SK-N-SH treated with all-trans-retinoic acid at 6 μM for 48 hours (cell line): ENCODE results near the gene GABRR3.

Source experiments
- ARNTL ChIP-seq: fragments of 450-650 bp; formaldehyde crosslinking; IDR thresholded peaks from 2 replicates; pipeline ENCODE4 v1.5.0; 2020; ENCODE audit warnings: low read depth, mild to moderate bottlenecking, moderate library complexity, borderline replicate concordance
- BACH2 ChIP-seq: fragments of 250-450 bp; sonication (Bioruptor Pico); IDR thresholded peaks from 2 replicates; pipeline ENCODE4 v1.9.0; 2021; ENCODE audit warnings: mild to moderate bottlenecking, borderline replicate concordance
- CSRNP3 ChIP-seq: fragments of 250-450 bp; sonication (Bioruptor Pico); IDR thresholded peaks from 2 replicates; pipeline ENCODE4 v1.5.1; 2021; ENCODE audit warnings: mild to moderate bottlenecking, moderate library complexity
- GLIS3 ChIP-seq: fragments of 250-450 bp; sonication (Bioruptor Pico); IDR thresholded peaks from 2 replicates; pipeline ENCODE4 v1.5.0; 2020; ENCODE audit warnings: mild to moderate bottlenecking, moderate library complexity
- PATZ1 ChIP-seq: fragments of 250-450 bp; sonication (Bioruptor Pico); IDR thresholded peaks from 2 replicates; pipeline ENCODE4 v1.8.0; 2020; ENCODE audit warnings: mild to moderate bottlenecking, moderate library complexity, borderline replicate concordance
- POU6F1 ChIP-seq: fragments of 250-450 bp; sonication (Bioruptor Pico); IDR thresholded peaks from 2 replicates; pipeline ENCODE4 v1.8.0; 2021; ENCODE audit warnings: low read depth, mild to moderate bottlenecking, moderate library complexity, borderline replicate concordance
- RARB ChIP-seq: fragments of 250-450 bp; sonication (Bioruptor Pico); IDR thresholded peaks from 2 replicates; pipeline ENCODE4 v1.8.0; 2021; ENCODE audit warnings: mild to moderate bottlenecking, moderate library complexity
- TCF4 ChIP-seq: fragments of 250-450 bp; sonication (Bioruptor Pico); IDR thresholded peaks from 2 replicates; pipeline ENCODE4 v1.8.0; 2021; ENCODE audit warnings: mild to moderate bottlenecking, moderate library complexity, borderline replicate concordance
- TSHZ2 ChIP-seq: fragments of 250-450 bp; sonication (Bioruptor Pico); IDR thresholded peaks from 2 replicates; pipeline ENCODE4 v1.5.0; 2020; ENCODE audit warnings: mild to moderate bottlenecking, moderate library complexity
- ZFP3 ChIP-seq: fragments of 250-450 bp; sonication (Bioruptor Pico); IDR thresholded peaks from 2 replicates; pipeline ENCODE4 v1.5.0; 2020; ENCODE audit warnings: mild to moderate bottlenecking, moderate library complexity
- ZNF8 ChIP-seq: fragments of 450-650 bp; formaldehyde crosslinking; IDR thresholded peaks from 2 replicates; pipeline ENCODE4 v1.5.0; 2020; ENCODE audit warnings: mild to moderate bottlenecking, moderate library complexity

GRCh38 chr3:98049271-98049670 lies 14.2 kb upstream of the GABRR3 start:
- TF ChIP-seq ARNTL (CRISPR knock-in tag) (no peak), RARB (CRISPR knock-in tag) (no peak), ZFP3 (no peak), GLIS3 (CRISPR knock-in tag) (no peak), TSHZ2 (CRISPR knock-in tag) (no peak), POU6F1 (CRISPR knock-in tag) (no peak), BACH2 (CRISPR knock-in tag) (no peak), PATZ1 (no peak), ZNF8 (CRISPR knock-in tag) (no peak), CSRNP3 (CRISPR knock-in tag) (no peak), TCF4 (CRISPR knock-in tag) (no peak)
